Ascending aorta (tissue), 2 donors: ENCODE data around the gene CNDP1. TPM values are rescaled to one million over a fixed set of nuclear protein-coding genes. Genes with fewer than 3 reads are reported as not detected.

Experiments used
- DNase-seq, 2 donors: peaks; one replicate each; pipeline ENCODE4 v3.0.0-alpha.2; 2019; ENCODE audit warnings: low spot score in 2 of 2
- H3K27ac ChIP-seq, 2 donors: fragments of 200-600 bp; sonication (generic); one replicate each; pipeline ENCODE4 v1.5.1; 2016 to 2017; ENCODE audit warnings: mild to moderate bottlenecking in 1 of 2
- H3K27me3 ChIP-seq: fragments of 200-600 bp; sonication (generic); one replicate; pipeline ENCODE4 v1.5.1; 2017
- H3K36me3 ChIP-seq, 2 donors: fragments of 200-600 bp; sonication (generic); one replicate each; pipeline ENCODE4 v1.5.1; 2016
- H3K4me1 ChIP-seq, 2 donors: fragments of 200-600 bp; sonication (generic); one replicate each; pipeline ENCODE4 v1.5.1; 2016 to 2017; ENCODE audit warnings: mild to moderate bottlenecking in 1 of 2
- H3K4me3 ChIP-seq, 2 donors: fragments of 200-600 bp; sonication (generic); one replicate each; pipeline ENCODE4 v1.5.1; 2016 to 2017; ENCODE audit warnings: mild to moderate bottlenecking in 1 of 2
- H3K9me3 ChIP-seq, 2 donors: fragments of 200-600 bp; sonication (generic); one replicate each; pipeline ENCODE4 v1.5.1; 2016
- CTCF ChIP-seq, 3 experiments: fragments of 200-600 bp in 2 of 3; fragments of 450-650 bp in 1 of 3; sonication (generic) in 2 of 3; IDR thresholded peaks; one replicate each; pipeline ENCODE4 v1.5.1; 2016 to 2019; ENCODE audit warnings: antibody characterized with exemption in 3 of 3, mild to moderate bottlenecking in 1 of 3, moderate library complexity in 1 of 3
- intact Hi-C: fragments of 100-400 bp; cut with DNase I; formaldehyde crosslinking; loops from one replicate; pipeline ENCODE4 v1.15.1; 2023
- total RNA-seq: library from RNA; depleted of rRNA; stranded (reverse); fragments of >200 nt; gene quantifications from one replicate; pipeline ENCODE4 v1.1.0, GENCODE V29; 2016

The CNDP1 gene
- total RNA-seq, 1 donor from 2014 or later = not detected

DNA sequence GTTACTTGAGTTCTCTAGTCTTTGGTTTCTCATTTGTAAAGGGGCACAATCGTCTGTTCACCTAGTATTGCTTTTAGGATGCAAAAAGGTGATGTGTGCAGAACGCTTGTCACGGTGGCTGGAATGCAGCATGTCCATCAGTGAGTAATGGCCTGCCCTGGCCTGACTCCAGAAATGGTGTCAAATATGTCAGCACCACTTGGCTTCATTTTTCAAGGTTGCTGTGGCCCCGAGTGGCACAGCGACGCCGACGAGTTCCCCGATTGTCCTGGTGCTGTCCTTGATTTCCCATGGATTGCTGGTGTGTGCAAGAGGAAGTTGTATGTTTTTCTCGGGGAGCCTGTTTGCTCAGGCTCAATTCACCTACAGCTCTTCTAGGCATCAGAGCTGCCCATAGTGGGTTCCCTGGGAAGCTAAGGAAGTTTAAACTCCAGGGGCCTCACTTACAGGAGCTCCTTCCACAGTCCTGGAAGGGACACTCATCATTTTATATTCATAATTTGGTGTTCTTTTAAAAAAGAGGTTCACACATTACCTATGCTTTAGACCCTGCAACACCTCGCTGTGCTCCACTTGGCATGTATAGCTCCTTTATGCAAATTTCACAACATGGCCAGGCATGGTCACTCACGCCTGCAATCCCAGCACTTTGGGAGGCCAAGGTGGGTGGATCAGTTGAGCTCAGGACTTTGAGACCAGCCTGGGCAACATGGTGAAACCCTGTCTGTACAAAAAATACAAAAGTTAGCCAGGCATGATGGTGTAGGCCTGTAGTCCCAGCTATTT lies 37.8 kb downstream of the CNDP1 start:
- H3K9me3 ChIP-seq = no peaks in the 10 kb centered on the region
- TF ChIP-seq CTCF (IDR thresholded peaks at IDR 0.05) = no peak
- intact Hi-C loops = no loop called here

DNA sequence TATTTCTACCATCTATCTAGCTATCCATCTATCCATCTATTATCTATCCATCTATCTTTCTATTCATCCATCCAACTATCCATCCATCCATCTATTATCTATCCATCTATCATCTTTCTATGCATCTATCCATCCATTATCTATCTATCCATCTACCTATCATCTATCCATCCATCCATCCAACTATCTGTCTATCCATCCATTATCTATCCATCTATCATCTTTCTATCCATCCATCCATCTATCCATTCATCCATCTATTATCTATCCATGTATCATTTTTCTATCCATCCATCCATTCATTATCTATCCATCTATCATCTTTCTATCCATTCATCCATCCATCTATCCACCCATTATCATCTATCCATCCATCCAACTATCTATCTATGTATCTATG lies 38.8 kb downstream of the CNDP1 start:
- no peaks in the 10 kb centered on the region for H3K4me1 ChIP-seq
- no peak for TF ChIP-seq CTCF (IDR thresholded peaks at IDR 0.05)
- H3K27ac ChIP-seq = no peak overlapping the region
- no peaks in the 10 kb centered on the region for H3K36me3 ChIP-seq
- no peaks in the 10 kb centered on the region for H3K9me3 ChIP-seq
- no peaks in the 10 kb centered on the region for H3K27me3 ChIP-seq
- no peak overlapping the region for H3K4me3 ChIP-seq
- DNase-seq = no peak
- intact Hi-C loops = no loop called here

More for the DNA sequence above, 37.8 kb downstream of the CNDP1 start:
- no peaks in the 10 kb centered on the region for H3K36me3 ChIP-seq
- no peak overlapping the region for H3K4me3 ChIP-seq
- no peaks in the 10 kb centered on the region for H3K27me3 ChIP-seq
- DNase-seq = no peak
- H3K27ac ChIP-seq = no peak overlapping the region
- no peaks in the 10 kb centered on the region for H3K4me1 ChIP-seq

DNA sequence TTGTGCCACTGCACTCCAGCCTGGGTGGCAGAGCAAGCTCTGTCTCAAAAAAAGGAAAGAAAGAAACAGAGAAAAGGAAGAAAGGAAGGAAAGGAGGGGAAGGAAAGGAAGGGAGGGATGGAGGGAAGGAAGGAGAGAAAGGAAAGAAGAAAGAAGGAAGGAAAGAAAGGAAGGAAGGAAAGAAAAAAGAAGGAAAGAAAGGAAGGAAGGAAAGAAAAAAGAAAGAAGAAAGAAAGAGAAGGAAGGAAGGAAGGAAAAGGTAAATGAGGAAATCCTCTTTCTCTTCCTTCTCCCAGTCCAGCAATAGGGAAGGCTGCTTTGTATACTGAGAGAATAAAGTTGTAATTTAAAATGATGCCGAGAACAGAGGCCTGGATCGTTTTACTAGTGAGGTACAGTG lies 40.6 kb downstream of the CNDP1 start:
- Histone ChIP-seq H3K36me3 (no peaks in the 10 kb centered on the region), H3K4me3 (no peak overlapping the region), H3K27me3 (no peaks in the 10 kb centered on the region), H3K27ac (no peak overlapping the region), H3K9me3 (no peaks in the 10 kb centered on the region), H3K4me1 (no peaks in the 10 kb centered on the region)
- DNase-seq = no peak
- intact Hi-C loops = no loop called here
- TF ChIP-seq CTCF (IDR thresholded peaks at IDR 0.05) = no peak

DNA sequence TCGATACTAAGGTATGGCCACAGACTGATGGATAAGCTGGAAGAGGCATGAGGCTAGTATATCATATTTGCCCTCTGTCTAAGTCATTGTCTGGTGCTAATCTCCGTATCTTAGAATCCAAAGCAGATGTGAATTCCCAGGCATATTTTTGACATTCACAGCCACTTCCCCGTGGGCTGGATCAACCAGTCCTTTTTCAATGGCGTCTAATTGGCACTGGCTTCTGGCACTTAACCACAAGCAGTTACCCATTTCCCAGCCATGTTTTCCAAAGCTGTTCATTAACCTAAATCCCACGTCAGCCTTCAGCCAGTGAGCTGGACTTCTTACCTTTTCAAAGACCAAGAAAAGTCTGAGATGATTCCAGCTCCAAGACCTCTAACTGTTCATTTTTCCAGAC lies 42.7 kb downstream of the CNDP1 start:
- H3K27me3 ChIP-seq = no peaks in the 10 kb centered on the region
- intact Hi-C loops = no loop called here
- H3K36me3 ChIP-seq = no peaks in the 10 kb centered on the region
- no peaks in the 10 kb centered on the region for H3K9me3 ChIP-seq
- no peak overlapping the region for H3K4me3 ChIP-seq
- no peak overlapping the region for H3K27ac ChIP-seq
- no peak for DNase-seq
- TF ChIP-seq CTCF (IDR thresholded peaks at IDR 0.05) = no peak
- no peaks in the 10 kb centered on the region for H3K4me1 ChIP-seq

DNA sequence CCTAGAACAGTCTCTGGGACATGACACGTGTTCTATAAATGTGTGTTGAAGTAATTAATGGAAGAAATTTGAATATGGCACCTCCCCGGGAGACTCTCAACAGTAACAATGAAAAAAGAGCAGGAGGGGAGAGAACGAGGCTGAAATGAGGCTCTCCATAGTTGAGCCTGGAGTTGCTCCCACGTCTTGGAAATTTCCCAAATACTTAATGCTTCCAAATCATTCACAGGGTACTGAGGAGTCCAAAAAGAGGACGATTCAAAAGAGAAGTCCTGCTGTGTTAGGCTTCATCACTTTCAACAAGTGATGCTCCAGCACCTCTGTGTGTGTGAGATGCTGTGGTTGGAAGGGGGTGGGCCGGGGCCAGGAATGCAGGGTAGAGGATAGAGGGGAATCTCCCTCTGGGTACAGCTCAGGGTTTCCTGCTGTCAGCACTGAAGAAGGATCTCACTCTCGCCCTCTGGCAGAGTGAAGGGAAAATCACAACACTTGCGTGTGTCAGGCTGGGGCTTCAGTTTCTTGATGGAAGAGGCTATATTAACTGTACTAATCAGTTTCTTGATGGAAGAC lies 45.3 kb downstream of the CNDP1 start:
- intact Hi-C loops = no loop called here
- Histone ChIP-seq H3K27me3 (no peaks in the 10 kb centered on the region), H3K4me1 (no peaks in the 10 kb centered on the region), H3K9me3 (no peaks in the 10 kb centered on the region), H3K36me3 (no peaks in the 10 kb centered on the region), H3K4me3 (no peak overlapping the region), H3K27ac (no peak overlapping the region)
- no peak for DNase-seq
- no peak for TF ChIP-seq CTCF (IDR thresholded peaks at IDR 0.05)
